Nephron (organoid): ENCODE results near the gene EVC.
"Not testable (repeated sequence)": the region's sequence is repeated elsewhere in the genome, so short reads cannot be mapped to it uniquely, and the experiment has no call there.

ENCODE experiments used
- H3K27ac Mint-ChIP-seq, 3 experiments: 2 replicates each; pipeline ENCODE4 v1.8.0; 2020; ENCODE audit warnings: mixed read lengths in 3 of 3, mild to moderate bottlenecking in 2 of 3, moderate library complexity in 1 of 3
- H3K27me3 Mint-ChIP-seq: 2 replicates; pipeline ENCODE4 v1.8.0; 2021; ENCODE audit warnings: low read depth, mild to moderate bottlenecking, moderate library complexity, mixed read lengths
- H3K36me3 Mint-ChIP-seq: 2 replicates; pipeline ENCODE4 v1.8.0; 2020; ENCODE audit warnings: low read depth, mixed read lengths
- H3K4me1 Mint-ChIP-seq: 2 replicates; pipeline ENCODE4 v1.8.0; 2020; ENCODE audit warnings: mixed read lengths
- H3K4me3 Mint-ChIP-seq, 3 experiments: 2 replicates each; pipeline ENCODE4 v1.8.0; 2020; ENCODE audit warnings: mild to moderate bottlenecking in 3 of 3, mixed read lengths in 3 of 3, moderate library complexity in 2 of 3
- H3K9me3 Mint-ChIP-seq: 2 replicates; pipeline ENCODE4 v1.8.0; 2020; ENCODE audit warnings: mixed read lengths
- TF ChIP-seq, protein P1 (sequence below), 3 experiments: fragments of 200-600 bp; sonication (generic); IDR thresholded peaks; one replicate each; pipeline ENCODE4 v1.5.0; 2021; ENCODE audit warnings: antibody characterized with exemption in 3 of 3; ENCODE audit not compliant: unreplicated experiment in 3 of 3

Gene EVC

DNA sequence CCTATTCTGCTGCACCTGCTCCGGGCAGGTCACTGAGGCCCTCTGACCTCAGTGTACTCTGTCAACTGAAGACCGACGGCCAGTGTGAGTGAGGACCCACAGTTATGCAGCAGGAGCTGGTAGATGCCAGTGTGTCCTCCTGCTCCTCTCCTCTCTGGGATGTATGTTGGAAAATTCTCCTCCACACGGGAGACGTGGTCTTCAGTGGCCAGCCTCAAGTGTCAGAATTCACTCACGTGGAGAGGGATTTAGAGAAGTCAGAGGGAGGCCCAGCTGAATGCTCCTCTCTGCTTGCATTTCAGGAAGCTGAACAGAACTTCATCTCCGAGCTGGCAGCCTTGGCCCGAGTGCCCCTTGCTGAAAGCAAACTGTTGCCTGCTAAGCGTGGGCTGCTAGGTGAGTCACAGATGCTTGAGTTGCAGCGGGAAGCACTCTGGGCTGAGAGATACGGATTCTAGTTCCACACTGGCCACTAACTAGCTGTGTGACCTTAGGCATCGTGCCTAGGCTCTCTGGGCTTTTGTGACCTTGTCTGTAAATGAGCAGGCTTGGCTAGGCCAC lies 98.3 kb downstream of the EVC start:
- no peak overlapping the region for H3K4me3 Mint-ChIP-seq
- no peaks in the 10 kb centered on the region for H3K9me3 Mint-ChIP-seq

DNA sequence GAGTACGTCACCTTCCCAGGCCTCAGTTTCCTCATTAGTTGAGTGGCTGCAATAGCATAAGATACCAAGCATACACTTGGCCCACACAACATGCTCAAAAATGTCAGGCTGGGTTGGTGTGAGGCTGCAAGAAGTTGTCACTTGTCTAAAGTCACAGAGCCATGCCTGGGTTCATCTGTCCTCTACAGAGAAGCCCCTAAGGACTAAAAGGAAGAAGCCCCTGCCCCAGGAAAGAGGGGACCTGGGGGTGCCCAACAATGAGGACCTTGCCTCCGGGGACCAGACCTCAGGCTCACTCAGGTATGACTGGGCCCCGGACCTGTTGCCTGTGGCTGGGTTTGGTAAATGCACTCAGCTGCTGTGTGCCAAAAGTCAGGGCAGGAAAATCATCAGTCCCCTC lies 99.2 kb downstream of the EVC start:
- Mint-ChIP-seq H3K9me3 (no peaks in the 10 kb centered on the region), H3K36me3 (peaks cover 66% of the 10 kb centered on the region), H3K4me1 (peaks cover 3% of the 10 kb centered on the region), H3K27me3 (peaks cover 3% of the 10 kb centered on the region), H3K4me3 (no peak overlapping the region), H3K27ac (no peak overlapping the region)
- TF ChIP-seq, protein P1, sequence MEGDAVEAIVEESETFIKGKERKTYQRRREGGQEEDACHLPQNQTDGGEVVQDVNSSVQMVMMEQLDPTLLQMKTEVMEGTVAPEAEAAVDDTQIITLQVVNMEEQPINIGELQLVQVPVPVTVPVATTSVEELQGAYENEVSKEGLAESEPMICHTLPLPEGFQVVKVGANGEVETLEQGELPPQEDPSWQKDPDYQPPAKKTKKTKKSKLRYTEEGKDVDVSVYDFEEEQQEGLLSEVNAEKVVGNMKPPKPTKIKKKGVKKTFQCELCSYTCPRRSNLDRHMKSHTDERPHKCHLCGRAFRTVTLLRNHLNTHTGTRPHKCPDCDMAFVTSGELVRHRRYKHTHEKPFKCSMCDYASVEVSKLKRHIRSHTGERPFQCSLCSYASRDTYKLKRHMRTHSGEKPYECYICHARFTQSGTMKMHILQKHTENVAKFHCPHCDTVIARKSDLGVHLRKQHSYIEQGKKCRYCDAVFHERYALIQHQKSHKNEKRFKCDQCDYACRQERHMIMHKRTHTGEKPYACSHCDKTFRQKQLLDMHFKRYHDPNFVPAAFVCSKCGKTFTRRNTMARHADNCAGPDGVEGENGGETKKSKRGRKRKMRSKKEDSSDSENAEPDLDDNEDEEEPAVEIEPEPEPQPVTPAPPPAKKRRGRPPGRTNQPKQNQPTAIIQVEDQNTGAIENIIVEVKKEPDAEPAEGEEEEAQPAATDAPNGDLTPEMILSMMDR (IDR thresholded peaks at IDR 0.05; ENCODE audit: unreplicated experiment in 3 of 3) = no peak

More for the DNA sequence above, 98.3 kb downstream of the EVC start:
- H3K4me1 Mint-ChIP-seq = no peaks in the 10 kb centered on the region
- H3K27ac Mint-ChIP-seq = no peak overlapping the region
- peaks cover 65% of the 10 kb centered on the region for H3K36me3 Mint-ChIP-seq
- H3K27me3 Mint-ChIP-seq = peaks cover 3% of the 10 kb centered on the region
- TF ChIP-seq, protein P1 (IDR thresholded peaks at IDR 0.05; ENCODE audit: unreplicated experiment in 3 of 3) = no peak

DNA sequence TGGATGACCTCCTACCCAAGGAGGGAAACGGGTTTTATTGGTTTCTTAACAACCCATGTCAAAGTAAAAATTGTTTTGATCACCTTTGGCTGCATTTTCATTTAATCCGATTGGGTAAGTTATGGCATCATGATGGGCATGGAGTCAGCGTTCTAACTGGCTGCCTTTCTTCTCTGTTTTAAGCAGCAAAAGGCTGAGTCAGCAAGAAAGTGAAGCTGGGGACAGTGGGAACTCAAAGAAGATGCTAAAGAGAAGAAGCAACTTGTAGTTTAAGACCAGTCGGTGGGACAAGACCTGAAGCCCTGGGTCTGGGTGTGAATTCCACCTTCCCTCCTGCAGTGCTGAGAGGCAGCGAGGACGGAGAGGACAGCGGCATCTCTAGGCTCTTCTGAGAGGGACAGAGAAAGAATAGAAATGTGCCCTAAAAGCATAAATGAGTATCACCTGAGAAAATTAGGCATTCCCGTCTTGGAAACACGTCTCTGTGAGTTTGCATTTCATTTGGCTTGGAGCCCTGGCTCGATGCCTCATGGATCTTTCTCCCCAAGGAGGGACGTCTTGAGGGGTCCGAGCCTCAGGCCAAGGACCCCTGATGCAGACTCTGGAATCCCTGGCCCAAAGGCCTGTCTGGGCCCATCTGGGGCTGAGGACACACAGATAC lies 99.9 kb downstream of the EVC start:
- H3K27me3 Mint-ChIP-seq = peaks cover 3% of the 10 kb centered on the region
- TF ChIP-seq, protein P1 (IDR thresholded peaks at IDR 0.05; ENCODE audit: unreplicated experiment in 3 of 3) = no peak
- H3K27ac Mint-ChIP-seq = no peak overlapping the region
- H3K4me3 Mint-ChIP-seq = no peak overlapping the region
- peaks cover 6% of the 10 kb centered on the region for H3K4me1 Mint-ChIP-seq
- peaks cover 64% of the 10 kb centered on the region for H3K36me3 Mint-ChIP-seq
- no peaks in the 10 kb centered on the region for H3K9me3 Mint-ChIP-seq

DNA sequence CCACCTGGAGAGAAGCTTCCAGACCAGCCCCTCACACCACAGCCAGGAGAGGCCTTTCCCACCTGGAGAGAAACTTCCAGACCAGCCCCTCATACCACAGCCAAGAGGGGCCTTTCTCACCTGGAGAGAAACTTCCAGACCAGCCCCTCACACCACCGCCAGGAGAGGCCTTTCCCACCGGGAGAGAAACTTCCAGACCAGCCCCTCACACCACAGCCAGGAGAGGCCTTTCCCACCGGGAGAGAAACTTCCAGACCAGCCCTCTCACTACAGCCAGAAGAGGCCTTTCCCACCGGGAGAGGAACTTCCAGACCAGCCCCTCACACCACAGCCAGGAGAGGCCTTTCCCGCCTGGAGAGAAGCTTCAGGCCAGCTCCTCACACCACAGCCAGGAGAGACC lies 101.1 kb downstream of the EVC start:
- not testable (repeated sequence) for H3K9me3 Mint-ChIP-seq, H3K27ac Mint-ChIP-seq, H3K27me3 Mint-ChIP-seq, H3K4me1 Mint-ChIP-seq, H3K4me3 Mint-ChIP-seq
- peaks cover 52% of the 10 kb centered on the region for H3K36me3 Mint-ChIP-seq

DNA sequence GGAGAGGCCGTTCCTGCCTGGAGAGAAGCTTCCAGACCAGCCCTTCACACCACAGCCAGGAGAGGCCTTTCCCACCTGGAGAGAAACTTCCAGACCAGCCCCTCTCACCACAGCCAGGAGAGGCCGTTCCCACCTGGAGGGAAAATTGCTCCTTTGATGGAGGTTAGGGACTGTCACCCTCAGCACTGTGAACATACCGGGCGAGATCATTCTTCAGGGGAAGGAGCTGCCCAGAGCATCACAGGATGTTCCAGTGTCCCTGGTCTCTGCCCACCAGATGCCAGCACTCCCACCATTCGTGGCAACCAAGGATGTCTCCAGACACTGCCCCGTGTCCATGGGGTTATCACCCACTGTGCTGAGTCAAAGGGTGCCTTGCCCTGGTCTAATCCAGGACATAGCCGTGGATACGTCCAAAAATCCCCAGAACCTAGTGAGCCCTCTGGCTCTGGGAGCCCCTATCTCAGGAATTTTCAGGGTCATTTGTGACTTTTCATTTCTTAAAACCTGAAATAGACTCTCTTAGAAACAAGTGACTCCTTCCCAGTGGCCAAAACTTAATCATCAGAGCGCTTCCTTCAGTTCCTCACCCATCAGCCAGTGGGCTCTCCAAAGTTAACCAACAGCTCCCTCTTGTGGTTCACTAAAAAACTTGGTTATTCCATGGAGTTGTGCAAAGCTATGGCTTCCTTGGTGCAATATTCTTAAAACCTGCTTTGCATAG lies 101.7 kb downstream of the EVC start:
- H3K27me3 Mint-ChIP-seq = peaks cover 3% of the 10 kb centered on the region
- H3K9me3 Mint-ChIP-seq = no peaks in the 10 kb centered on the region
- peak overlapping the region in 1 of 3 experiments; percentile 34 for H3K27ac Mint-ChIP-seq
- H3K4me1 Mint-ChIP-seq = peaks cover 6% of the 10 kb centered on the region
- TF ChIP-seq, protein P1 (IDR thresholded peaks at IDR 0.05; ENCODE audit: unreplicated experiment in 3 of 3) = peak; percentile 68 to 76 (median 75)
- peaks cover 54% of the 10 kb centered on the region for H3K36me3 Mint-ChIP-seq
- no peak overlapping the region for H3K4me3 Mint-ChIP-seq

DNA sequence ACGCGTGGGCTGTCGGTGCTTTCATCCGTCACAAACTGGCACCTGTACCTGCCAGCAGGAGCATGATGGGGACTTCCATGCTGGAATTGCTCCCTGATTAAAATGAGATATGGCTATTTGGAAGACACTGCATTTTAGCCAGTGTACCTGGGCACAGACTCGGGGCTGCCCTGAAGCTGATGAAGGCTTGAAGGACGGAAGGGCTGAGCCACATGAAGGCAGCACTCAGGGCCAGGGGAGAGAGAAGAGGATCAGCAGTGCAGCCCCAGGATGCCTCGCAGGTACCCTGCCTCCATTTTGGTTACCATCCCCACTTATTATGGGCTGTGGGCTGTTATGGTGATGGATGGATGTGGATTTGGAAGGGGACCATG lies 102.9 kb downstream of the EVC start:
- peaks cover 60% of the 10 kb centered on the region for H3K36me3 Mint-ChIP-seq
- peaks cover 3% of the 10 kb centered on the region for H3K27me3 Mint-ChIP-seq
- no peaks in the 10 kb centered on the region for H3K9me3 Mint-ChIP-seq
- TF ChIP-seq, protein P1 (IDR thresholded peaks at IDR 0.05; ENCODE audit: unreplicated experiment in 3 of 3) = no peak
- no peak overlapping the region for H3K4me3 Mint-ChIP-seq
- peaks cover 6% of the 10 kb centered on the region for H3K4me1 Mint-ChIP-seq
- H3K27ac Mint-ChIP-seq = no peak overlapping the region
